Fibroblast of peridontal ligament (primary cell): ENCODE measurements around the gene PRR12.

Experiments
- DNase-seq: peaks from one replicate; pipeline ENCODE4 v3.0.0-alpha.2; 2010; ENCODE audit errors: extremely low read depth

The PRR12 gene

GRCh38 chr19:49560358-49560900, 30.6 kb upstream of the PRR12 start:
- no peak for DNase-seq

GRCh38 chr19:49564616-49565045, 26.4 kb upstream of the PRR12 start:
- DNase-seq = no peak

- DNase-seq = no peak
Observed at GRCh38 chr19:49565261-49565660, 25.7 kb upstream of the PRR12 start.

- DNase-seq = peak; percentile 6
Observed at GRCh38 chr19:49566302-49566701, 24.7 kb upstream of the PRR12 start.

GRCh38 chr19:49567861-49568441, 23.0 kb upstream of the PRR12 start:
- peak; percentile 63 for DNase-seq

- DNase-seq = peak; percentile 92
Observed at GRCh38 chr19:49570138-49570856, 20.7 kb upstream of the PRR12 start.

- peak; percentile 13 for DNase-seq
Observed at GRCh38 chr19:49570997-49571676, 19.8 kb upstream of the PRR12 start.

GRCh38 chr19:49573009-49573408, 18.0 kb upstream of the PRR12 start:
- no peak for DNase-seq

- no peak for DNase-seq
Observed at GRCh38 chr19:49573425-49573824, 17.6 kb upstream of the PRR12 start.

- DNase-seq = no peak
Observed at GRCh38 chr19:49574206-49574755, 16.7 kb upstream of the PRR12 start.

- peak; percentile 5 for DNase-seq
Observed at GRCh38 chr19:49579193-49579592, 11.8 kb upstream of the PRR12 start.

GRCh38 chr19:49579947-49580263, 11.1 kb upstream of the PRR12 start:
- DNase-seq = no peak

GRCh38 chr19:49580264-49581006, 10.5 kb upstream of the PRR12 start, which contains the start of gene NOSIP:
TSS of gene NOSIP (minus strand) at chr19:49580556. CDS start at chr19:49560691, 19,865 bp downstream.
- DNase-seq = peak; percentile 96

- no peak for DNase-seq
Observed at GRCh38 chr19:49581007-49581508, 9.9 kb upstream of the PRR12 start, which contains the start of gene PRRG2. TSS of gene PRRG2 (plus strand) at chr19:49581316. CDS start at chr19:49583220, 1,904 bp downstream.

GRCh38 chr19:49583239-49583638, 7.7 kb upstream of the PRR12 start:
- no peak for DNase-seq

- DNase-seq = no peak
Observed at GRCh38 chr19:49585023-49585422, 6.0 kb upstream of the PRR12 start.

GRCh38 chr19:49587227-49587626, 3.8 kb upstream of the PRR12 start:
- no peak for DNase-seq

GRCh38 chr19:49588365-49589122, 2.4 kb upstream of the PRR12 start:
- no peak for DNase-seq

- no peak for DNase-seq
Observed at GRCh38 chr19:49589502-49589905, 1.5 kb upstream of the PRR12 start.
